Measurements from ENCODE around the gene SLC46A1.

DNA sequence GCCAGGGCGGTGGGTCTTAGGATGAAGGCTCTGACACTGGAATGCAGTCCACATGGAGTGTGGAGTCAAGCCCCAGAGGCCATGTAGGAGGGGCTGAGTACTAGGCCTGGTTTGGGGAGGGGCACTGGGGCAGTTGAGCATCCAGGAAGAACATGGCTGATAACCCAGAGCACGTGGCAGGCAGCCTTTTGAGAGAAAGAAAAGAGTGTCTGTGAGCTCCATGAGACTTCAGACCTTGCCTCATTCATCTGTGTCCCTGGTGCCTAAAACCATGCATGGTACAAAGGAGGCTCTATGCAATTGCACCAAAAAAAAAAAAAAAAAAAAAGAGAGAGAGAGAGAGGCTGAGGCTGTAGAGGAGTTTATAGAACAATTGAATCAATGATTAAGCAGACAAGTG is 14.6 kb downstream of the SLC46A1 start:
- no peak for TF ChIP-seq POLR2AphosphoS5 (IDR thresholded peaks at IDR 0.05; ENCODE audit: low read depth, low read length)
- no peak for TF ChIP-seq POLR2A (IDR thresholded peaks at IDR 0.05; ENCODE audit: low read depth, low read length)

Data from GM12892 (cell line).